GM21786 (cell line): Measurements from ENCODE around the gene DBNL.

Source experiments
- ATAC-seq: cut with Tn5 transposase; IDR thresholded peaks from one replicate; pipeline ENCODE4 v1.9.1; 2021; ENCODE audit not compliant: unreplicated experiment

DBNL gene

GRCh38 chr7:44108768-44109750 is 64.6 kb downstream of the DBNL start:
- no peak for ATAC-seq

DNA sequence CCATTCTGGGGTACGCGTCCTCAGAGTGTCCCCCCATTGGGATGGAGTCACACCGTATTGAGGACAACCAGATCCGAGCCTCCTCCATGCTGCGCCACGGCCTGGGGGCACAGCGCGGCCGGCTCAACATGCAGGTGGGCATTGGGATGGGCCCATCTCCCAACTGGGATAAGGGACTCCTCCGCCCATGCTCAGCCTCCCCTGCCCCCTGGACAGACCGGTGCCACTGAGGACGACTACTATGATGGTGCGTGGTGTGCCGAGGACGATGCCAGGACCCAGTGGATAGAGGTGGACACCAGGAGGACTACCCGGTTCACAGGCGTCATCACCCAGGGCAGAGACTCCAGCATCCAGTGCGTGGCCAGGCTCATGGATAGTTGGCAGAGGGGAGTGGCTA is 65.5 kb downstream of the DBNL start:
- ATAC-seq, result no peak

- ATAC-seq, result no peak
Measured at GRCh38 chr7:44110719-44111635, 66.5 kb downstream of the DBNL start.
